Kidney capillary endothelial cell (primary cell): Measurements from ENCODE around the gene FEZ2.

Experiments used
- DNase-seq: peaks from one replicate; pipeline ENCODE4 v3.0.0-alpha.2; 2018; ENCODE audit warnings: low spot score

The FEZ2 gene

GRCh38 chr2:36530178-36530982 is 67.6 kb downstream of the FEZ2 start:
- DNase-seq, result no peak

- no peak for DNase-seq
Measured at GRCh38 chr2:36528766-36529392, 69.1 kb downstream of the FEZ2 start.

DNA sequence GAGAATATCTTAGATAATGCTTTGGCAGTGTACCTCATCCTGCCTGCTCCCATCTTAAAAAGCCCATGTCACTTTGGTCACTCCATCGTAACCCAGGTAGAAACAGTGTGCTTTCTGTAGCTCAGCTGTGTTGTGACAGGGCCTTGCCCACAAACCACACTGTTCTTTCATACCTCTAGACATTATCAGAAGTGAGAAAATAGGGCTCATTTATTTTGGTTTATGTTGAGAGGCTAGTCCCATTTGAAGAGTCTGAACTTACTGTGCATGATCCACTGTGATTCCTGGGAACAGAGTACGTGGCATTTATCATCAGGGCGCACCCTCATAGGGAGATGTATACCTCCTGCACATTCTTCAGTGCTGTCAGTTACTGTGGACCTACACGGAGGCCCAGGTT is 69.7 kb downstream of the FEZ2 start:
- no peak for DNase-seq

GRCh38 chr2:36526226-36526625 is 71.7 kb downstream of the FEZ2 start:
- no peak for DNase-seq

DNA sequence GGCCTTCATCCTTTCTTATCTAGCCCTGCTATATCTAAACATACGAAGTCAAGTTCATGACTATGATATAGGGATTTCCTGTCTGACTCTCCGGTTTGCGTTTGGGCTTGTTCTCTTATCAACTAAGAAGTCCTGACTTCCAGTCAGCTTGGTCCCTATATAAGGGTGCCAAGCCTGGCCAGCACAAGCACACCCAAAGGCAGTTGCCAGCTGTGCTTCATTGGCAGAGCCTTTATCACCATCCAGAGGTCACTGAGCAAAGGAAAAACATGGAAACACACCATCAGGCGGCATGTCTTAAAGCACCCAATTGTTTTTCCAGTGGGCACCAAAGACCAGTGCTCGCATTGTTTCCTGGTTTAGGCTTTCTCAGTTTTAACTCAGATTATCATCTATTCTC is 72.7 kb downstream of the FEZ2 start:
- no peak for DNase-seq

- no peak for DNase-seq
Measured at GRCh38 chr2:36523153-36523552, 74.8 kb downstream of the FEZ2 start.

GRCh38 chr2:36520431-36520830 is 77.5 kb downstream of the FEZ2 start:
- no peak for DNase-seq

DNA sequence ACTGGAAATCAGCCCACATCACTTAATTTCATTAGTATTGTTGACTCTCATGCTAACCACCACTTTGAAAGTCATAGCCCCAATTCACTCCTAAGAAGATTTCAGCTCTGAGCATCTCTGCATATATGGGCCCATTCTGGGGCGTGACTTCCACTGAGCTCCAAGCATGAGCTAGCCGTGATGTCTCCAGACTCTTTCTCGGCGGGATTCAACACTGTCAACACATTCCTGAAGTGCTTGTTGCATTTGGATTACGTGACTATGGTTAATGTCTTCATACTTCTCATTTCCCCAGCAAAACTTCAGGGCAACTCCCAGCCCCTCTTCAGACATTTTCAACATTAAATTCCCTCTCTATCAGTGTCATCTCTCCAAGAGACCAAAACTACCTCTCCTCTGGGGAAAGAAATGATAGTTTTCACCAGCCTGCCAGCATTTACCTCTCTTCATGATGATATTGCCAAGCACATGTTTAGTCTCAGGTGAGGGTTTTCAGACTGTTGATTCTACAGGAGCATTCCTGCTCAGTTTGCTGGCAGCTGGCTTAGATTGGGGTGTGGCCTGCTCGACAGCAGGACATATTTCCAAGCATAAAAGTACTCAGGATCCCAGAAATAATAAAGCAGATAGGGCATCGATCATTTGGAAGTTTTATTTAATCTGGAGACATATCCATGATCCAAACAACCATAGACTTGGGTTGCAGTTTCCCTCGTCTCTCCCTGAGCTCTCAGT is 81.7 kb downstream of the FEZ2 start:
- no peak for DNase-seq

DNA sequence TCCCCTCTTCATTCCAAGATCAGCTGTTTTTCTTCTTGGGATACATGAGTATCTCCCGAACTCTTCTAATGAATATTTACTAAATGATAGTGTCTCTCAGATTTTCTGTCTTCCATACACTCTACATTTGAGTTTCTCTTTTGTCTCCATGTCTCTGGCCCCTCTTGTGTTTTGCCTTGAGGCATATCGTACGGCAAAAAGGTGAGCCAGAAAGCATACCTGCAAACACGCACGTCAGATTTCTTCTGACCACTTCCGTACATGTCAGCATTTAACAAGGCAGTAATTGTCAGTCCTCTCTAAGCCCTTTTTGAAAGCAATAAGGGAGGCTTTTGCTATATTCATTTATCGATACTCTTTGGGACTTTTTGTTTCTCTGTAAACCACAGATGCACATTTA is 82.4 kb downstream of the FEZ2 start:
- no peak for DNase-seq

GRCh38 chr2:36513661-36514060 is 84.3 kb downstream of the FEZ2 start:
- no peak for DNase-seq

DNA sequence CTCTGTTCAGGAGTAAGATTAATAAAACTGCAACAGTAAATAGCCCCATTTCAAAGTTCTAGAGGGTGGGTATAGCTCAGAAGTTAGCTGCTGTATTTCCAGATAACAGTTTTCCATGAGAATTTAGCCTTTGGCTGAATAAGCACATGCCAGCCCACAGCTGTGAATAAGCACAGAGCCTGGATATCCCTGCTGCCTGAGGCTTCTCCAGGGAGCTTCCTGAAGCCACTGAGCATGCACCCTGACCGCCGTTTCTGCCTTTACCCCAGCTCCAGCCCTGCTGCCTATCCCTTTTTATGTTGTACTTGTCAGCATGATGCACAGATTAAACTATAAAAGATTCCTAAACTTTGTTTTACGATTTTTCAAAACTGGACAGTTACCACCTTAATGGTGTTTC is 85.3 kb downstream of the FEZ2 start:
- no peak for DNase-seq

GRCh38 chr2:36511858-36512603 is 85.9 kb downstream of the FEZ2 start:
- DNase-seq, result no peak

GRCh38 chr2:36509075-36509474 is 88.9 kb downstream of the FEZ2 start:
- DNase-seq, result no peak

DNA sequence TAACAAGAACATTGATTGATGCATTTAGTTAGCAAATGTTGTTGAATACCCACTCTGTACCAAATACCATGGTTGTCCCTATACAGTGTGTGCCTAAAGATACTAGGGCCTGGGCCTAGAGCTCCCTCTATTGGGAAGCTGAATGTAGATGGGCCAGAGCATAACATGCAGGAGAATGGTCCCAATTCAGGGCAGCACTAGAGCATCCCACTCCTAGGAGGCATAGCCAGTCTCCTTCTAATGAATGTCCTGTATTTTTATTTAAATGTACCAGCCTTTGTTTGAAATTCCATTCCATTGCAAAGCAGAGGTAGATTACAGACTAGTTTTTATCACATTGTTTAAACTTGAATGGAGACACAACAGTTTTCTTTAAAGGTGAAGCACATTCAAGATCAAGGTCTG is 90.6 kb downstream of the FEZ2 start:
- DNase-seq, result peak; percentile 45
